Stimulated activated CD4-positive, alpha-beta T cell treated with anti-CD3 and anti-CD28 coated beads, Interleukin-15, amount 100 ng/mL, for 1 hour (primary cell): Measurements from ENCODE around the gene NKAIN2.
"Not testable (repeated sequence)": the region's sequence is repeated elsewhere in the genome, so short reads cannot be mapped to it uniquely, and the experiment has no call there.

Experiments used
- DNase-seq, 2 donors: peaks; one replicate each; pipeline ENCODE4 v3.0.0-alpha.2; 2020; ENCODE audit warnings: low read depth in 1 of 2, low spot score in 1 of 2

The NKAIN2 gene

GRCh38 chr6:123888771-123889513 lies 85.3 kb downstream of the NKAIN2 start:
- DNase-seq, result no peak

GRCh38 chr6:123895346-123895745 lies 91.7 kb downstream of the NKAIN2 start:
- DNase-seq, result no peak

GRCh38 chr6:123895806-123896205 lies 92.1 kb downstream of the NKAIN2 start:
- no peak for DNase-seq

- DNase-seq, result no peak
Measured at GRCh38 chr6:123896869-123897268, 93.2 kb downstream of the NKAIN2 start.

- no peak for DNase-seq
Measured at GRCh38 chr6:123897965-123898364, 94.3 kb downstream of the NKAIN2 start.

GRCh38 chr6:123898665-123899064 lies 95.0 kb downstream of the NKAIN2 start:
- no peak for DNase-seq

- no peak for DNase-seq
Measured at GRCh38 chr6:123899745-123900144, 96.1 kb downstream of the NKAIN2 start.

- DNase-seq, result no peak
Measured at GRCh38 chr6:123901436-123901835, 97.8 kb downstream of the NKAIN2 start.

GRCh38 chr6:123902738-123903313 lies 99.2 kb downstream of the NKAIN2 start:
- no peak for DNase-seq

GRCh38 chr6:123904228-123904627 lies 100.6 kb downstream of the NKAIN2 start:
- DNase-seq, result no peak

- no peak for DNase-seq
Measured at GRCh38 chr6:123908797-123909196, 105.1 kb downstream of the NKAIN2 start.

GRCh38 chr6:123909989-123910388 lies 106.3 kb downstream of the NKAIN2 start:
- no peak for DNase-seq

- no peak for DNase-seq
Measured at GRCh38 chr6:123913863-123914262, 110.2 kb downstream of the NKAIN2 start.

- not testable (repeated sequence) for DNase-seq
Measured at GRCh38 chr6:123923379-123923778, 119.7 kb downstream of the NKAIN2 start.

- no peak for DNase-seq
Measured at GRCh38 chr6:123925350-123925749, 121.7 kb downstream of the NKAIN2 start.

- no peak for DNase-seq
Measured at GRCh38 chr6:123925842-123926399, 122.3 kb downstream of the NKAIN2 start.

GRCh38 chr6:123928529-123928928 lies 124.9 kb downstream of the NKAIN2 start:
- no peak for DNase-seq

- no peak for DNase-seq
Measured at GRCh38 chr6:123931928-123932327, 128.3 kb downstream of the NKAIN2 start.

- no peak for DNase-seq
Measured at GRCh38 chr6:123940551-123940950, 136.9 kb downstream of the NKAIN2 start.

- DNase-seq, result no peak
Measured at GRCh38 chr6:123941855-123942254, 138.2 kb downstream of the NKAIN2 start.

- no peak for DNase-seq
Measured at GRCh38 chr6:123945386-123945785, 141.7 kb downstream of the NKAIN2 start.

- DNase-seq, result no peak
Measured at GRCh38 chr6:123953920-123954319, 150.3 kb downstream of the NKAIN2 start.
